Right renal cortex interstitium (tissue), 3 donors: ENCODE results near the gene CBY1. TPM values are rescaled to one million over a fixed set of nuclear protein-coding genes. Genes with fewer than 3 reads are reported as not detected.

ENCODE experiments used
- DNase-seq, 3 donors: peaks; one replicate each; pipeline ENCODE4 v3.0.0-alpha.2; 2013; ENCODE audit warnings: low read depth in 3 of 3, low spot score in 2 of 3
- polyA plus RNA-seq, 3 donors: library from polyadenylated mRNA; unstranded; fragments of 120-200 nt; gene quantifications; one replicate each; pipeline ENCODE4 v1.2.1, GENCODE V29; 2013; ENCODE audit not compliant: insufficient read length in 3 of 3

The CBY1 gene
- polyA plus RNA-seq, 3 donors: 60.4 to 62.6 (median 61.8) TPM

DNA sequence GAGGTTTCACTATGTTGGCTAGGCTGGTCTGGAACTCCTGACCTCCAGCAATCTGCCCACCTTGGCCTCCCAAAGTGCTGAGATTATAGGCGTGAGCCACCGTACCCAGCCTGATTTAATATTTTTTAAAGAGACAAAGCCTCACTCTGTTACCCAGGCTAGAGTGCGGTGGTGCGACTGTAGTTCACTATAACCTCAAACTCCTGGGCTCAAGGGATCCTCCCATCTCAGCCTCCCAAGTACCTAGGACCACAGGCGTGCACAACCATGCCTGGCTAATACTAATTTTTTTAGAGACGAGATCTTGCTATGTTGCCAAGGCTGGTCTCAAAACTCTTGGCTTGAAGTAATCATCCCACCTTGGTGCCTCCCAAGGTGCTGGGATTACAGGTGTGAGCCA lies 62.8 kb downstream of the CBY1 start:
- DNase-seq: no peak

GRCh38 chr22:38720350-38720749 lies 63.9 kb downstream of the CBY1 start:
- DNase-seq: no peak

DNA sequence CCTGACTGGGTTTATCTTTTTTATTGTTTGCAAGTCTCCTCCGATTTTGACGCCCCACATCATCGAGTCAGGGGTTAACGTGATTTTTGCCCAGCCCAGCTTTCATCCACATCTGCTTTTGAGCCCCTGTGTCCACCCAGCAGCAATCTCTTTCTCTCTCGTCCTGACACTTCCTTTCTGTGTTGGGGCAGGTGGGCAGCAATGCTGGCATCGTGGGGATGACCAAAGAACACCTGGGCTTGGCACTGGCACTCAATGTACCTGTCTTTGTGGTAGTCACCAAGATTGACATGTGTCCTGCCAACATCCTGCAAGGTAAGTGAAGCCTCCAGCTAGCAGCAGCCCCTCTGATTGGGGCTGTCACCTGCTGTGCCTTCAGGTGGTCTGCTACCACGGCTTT lies 65.1 kb downstream of the CBY1 start:
- no peak for DNase-seq

Other genes with a start within 250 kb of the CBY1 start
- gene KCNJ4, start 201.4 kb upstream of the CBY1 start, polyA plus RNA-seq: under 1 TPM; 0.07 to 0.11 (median 0.10) TPM
- 10 to 100 TPM in 2 of 3 donors, 1 to 10 TPM in 1; 9.1 to 12.0 (median 11.1) TPM for gene KDELR3, start 188.5 kb upstream of the CBY1 start, polyA plus RNA-seq
- gene DDX17, start 150.3 kb upstream of the CBY1 start, polyA plus RNA-seq: 100 to 1,000 TPM; 725 to 879 (median 768) TPM
- gene DMC1, start 86.5 kb upstream of the CBY1 start, polyA plus RNA-seq: 1 to 10 TPM; 5.0 to 6.7 (median 5.4) TPM
- 1 to 10 TPM; 4.4 to 7.9 (median 5.3) TPM for gene FAM227A, start 246 bp upstream of the CBY1 start, polyA plus RNA-seq
- 100 to 1,000 TPM in 2 of 3 donors, 10 to 100 TPM in 1; 99.8 to 103 (median 103) TPM for gene TOMM22, start 25.3 kb downstream of the CBY1 start, polyA plus RNA-seq
- 10 to 100 TPM; 36.9 to 41.4 (median 39.2) TPM for gene JOSD1, start 44.3 kb downstream of the CBY1 start, polyA plus RNA-seq
- 10 to 100 TPM; 42.0 to 44.0 (median 42.0) TPM for gene GTPBP1, start 49.3 kb downstream of the CBY1 start, polyA plus RNA-seq
- gene SUN2, start 99.4 kb downstream of the CBY1 start, polyA plus RNA-seq: 10 to 100 TPM; 47.3 to 50.6 (median 47.6) TPM
- gene DNAL4, start 137.5 kb downstream of the CBY1 start, polyA plus RNA-seq: 10 to 100 TPM; 32.2 to 38.0 (median 35.5) TPM
- 1 to 10 TPM; 4.1 to 4.4 (median 4.3) TPM for gene NPTXR, start 187.4 kb downstream of the CBY1 start, polyA plus RNA-seq
- gene CBX6, start 215.6 kb downstream of the CBY1 start, polyA plus RNA-seq: 10 to 100 TPM; 32.4 to 37.5 (median 33.3) TPM